Thyroid gland (tissue), 4 donors: ENCODE data around the gene SLC26A3.

ENCODE experiments used
- CTCF ChIP-seq, 6 experiments: fragments of 200-600 bp in 3 of 6; fragments of 450-650 bp in 3 of 6; sonication (generic) in 3 of 6; IDR thresholded peaks; one replicate each; pipeline ENCODE4 v1.5.1; 2016 to 2019; ENCODE audit warnings: antibody characterized with exemption in 6 of 6, mild to moderate bottlenecking in 2 of 6, inconsistent platforms in 1 of 6, moderate library complexity in 1 of 6
- POLR2A ChIP-seq, 2 donors: fragments of 450-650 bp; IDR thresholded peaks; one replicate each; pipeline ENCODE4 v1.6.1; 2017; ENCODE audit warnings: antibody characterized with exemption in 2 of 2, mild to moderate bottlenecking in 2 of 2, moderate library complexity in 1 of 2

- no peak for TF ChIP-seq CTCF (IDR thresholded peaks at IDR 0.05)
- no peak for TF ChIP-seq POLR2A (IDR thresholded peaks at IDR 0.05)
Measured at GRCh38 chr7:107751113-107751512, 51.9 kb downstream of the SLC26A3 start.
